ENCODE measurements around the gene BRD3. TPM values are rescaled to one million over a fixed set of nuclear protein-coding genes. Genes with fewer than 3 reads are reported as not detected.

The BRD3 gene
- total RNA-seq, 1 experiment from 2014 or later: 25.6 TPM

GRCh38 chr9:134050726-134051125 is 17.1 kb downstream of the BRD3 start:
- BruUV-seq (replicated peaks): no TSS peak
- intact Hi-C loops (cut with micrococcal nuclease): no loop called here
- Mint-ChIP-seq H3K36me3 (ENCODE audit: insufficient read depth, unreplicated experiment) (peaks cover 59% of the 10 kb centered on the region), H3K9me3 (ENCODE audit: unreplicated experiment) (no peaks in the 10 kb centered on the region), H3K27ac (ENCODE audit: low read depth, unreplicated experiment) (peak overlapping the region; percentile 23), H3K27me3 (ENCODE audit: insufficient read depth, unreplicated experiment) (no peaks in the 10 kb centered on the region), H3K4me3 (ENCODE audit: unreplicated experiment) (no peak overlapping the region), H3K4me1 (ENCODE audit: insufficient read depth, unreplicated experiment) (peaks cover 9% of the 10 kb centered on the region)
- no peak for TF ChIP-seq CTCF (IDR thresholded peaks at IDR 0.05; ENCODE audit: unreplicated experiment)
- ChIA-PET POLR2A (interaction anchor here (2.2 kb wide), 1 partner anchor 10 kb away, joined by 9 read pairs; no protein-coding TSS in a partner anchor), CTCF (interaction anchor here (0.7 to 1.6 kb wide), 2 partner anchors 17 to 261 kb away, joined by 3 read pairs; no protein-coding TSS in a partner anchor)
- DNase-seq (ENCODE audit: unreplicated experiment): no peak

- Mint-ChIP-seq H3K4me3 (ENCODE audit: unreplicated experiment) (no peak overlapping the region), H3K27ac (ENCODE audit: low read depth, unreplicated experiment) (no peak overlapping the region), H3K9me3 (ENCODE audit: unreplicated experiment) (no peaks in the 10 kb centered on the region), H3K4me1 (ENCODE audit: insufficient read depth, unreplicated experiment) (peaks cover 2% of the 10 kb centered on the region), H3K36me3 (ENCODE audit: insufficient read depth, unreplicated experiment) (peaks cover 57% of the 10 kb centered on the region), H3K27me3 (ENCODE audit: insufficient read depth, unreplicated experiment) (no peaks in the 10 kb centered on the region)
- TF ChIP-seq CTCF (IDR thresholded peaks at IDR 0.05; ENCODE audit: unreplicated experiment): no peak
- ChIA-PET POLR2A (interaction anchor here (0.5 to 2.2 kb wide), 2 partner anchors 9 to 108 kb away, joined by 3 to 9 read pairs; no protein-coding TSS in a partner anchor), CTCF (interaction anchor here (0.6 to 1.6 kb wide), 2 partner anchors 16 to 119 kb away, joined by 3 to 4 read pairs; no protein-coding TSS in a partner anchor)
- intact Hi-C loops (cut with micrococcal nuclease): no loop called here
- BruUV-seq (replicated peaks): no TSS peak
- DNase-seq (ENCODE audit: unreplicated experiment): no peak
These were observed 17.8 kb downstream of the BRD3 start for GRCh38 chr9:134049772-134050588.

GRCh38 chr9:134049236-134049635 is 18.6 kb downstream of the BRD3 start:
- H3K27ac Mint-ChIP-seq (ENCODE audit: low read depth, unreplicated experiment): peak overlapping the region; percentile 42
- intact Hi-C loops (cut with micrococcal nuclease): no loop called here
- H3K4me3 Mint-ChIP-seq (ENCODE audit: unreplicated experiment): no peak overlapping the region
- no peaks in the 10 kb centered on the region for H3K9me3 Mint-ChIP-seq (ENCODE audit: unreplicated experiment)
- peaks cover 59% of the 10 kb centered on the region for H3K36me3 Mint-ChIP-seq (ENCODE audit: insufficient read depth, unreplicated experiment)
- no peak for TF ChIP-seq CTCF (IDR thresholded peaks at IDR 0.05; ENCODE audit: unreplicated experiment)
- BruUV-seq (replicated peaks): no TSS peak
- ChIA-PET POLR2A (no interaction called here), CTCF (no interaction called here)
- no peaks in the 10 kb centered on the region for H3K27me3 Mint-ChIP-seq (ENCODE audit: insufficient read depth, unreplicated experiment)
- H3K4me1 Mint-ChIP-seq (ENCODE audit: insufficient read depth, unreplicated experiment): no peaks in the 10 kb centered on the region
- DNase-seq (ENCODE audit: unreplicated experiment): no peak

GRCh38 chr9:134048582-134048968 is 19.3 kb downstream of the BRD3 start:
- H3K9me3 Mint-ChIP-seq (ENCODE audit: unreplicated experiment): no peaks in the 10 kb centered on the region
- intact Hi-C loops (cut with micrococcal nuclease): no loop called here

More at GRCh38 chr9:134048582-134048968, 19.3 kb downstream of the BRD3 start:
- ChIA-PET POLR2A (no interaction called here), CTCF (no interaction called here)
- Mint-ChIP-seq H3K4me3 (ENCODE audit: unreplicated experiment) (no peak overlapping the region), H3K27me3 (ENCODE audit: insufficient read depth, unreplicated experiment) (no peaks in the 10 kb centered on the region), H3K4me1 (ENCODE audit: insufficient read depth, unreplicated experiment) (no peaks in the 10 kb centered on the region), H3K36me3 (ENCODE audit: insufficient read depth, unreplicated experiment) (peaks cover 63% of the 10 kb centered on the region), H3K27ac (ENCODE audit: low read depth, unreplicated experiment) (peak overlapping the region; percentile 42)
- BruUV-seq (replicated peaks): no TSS peak
- DNase-seq (ENCODE audit: unreplicated experiment): no peak
- TF ChIP-seq CTCF (IDR thresholded peaks at IDR 0.05; ENCODE audit: unreplicated experiment): no peak
